ENCODE data around the gene KLHDC8A.

DNA sequence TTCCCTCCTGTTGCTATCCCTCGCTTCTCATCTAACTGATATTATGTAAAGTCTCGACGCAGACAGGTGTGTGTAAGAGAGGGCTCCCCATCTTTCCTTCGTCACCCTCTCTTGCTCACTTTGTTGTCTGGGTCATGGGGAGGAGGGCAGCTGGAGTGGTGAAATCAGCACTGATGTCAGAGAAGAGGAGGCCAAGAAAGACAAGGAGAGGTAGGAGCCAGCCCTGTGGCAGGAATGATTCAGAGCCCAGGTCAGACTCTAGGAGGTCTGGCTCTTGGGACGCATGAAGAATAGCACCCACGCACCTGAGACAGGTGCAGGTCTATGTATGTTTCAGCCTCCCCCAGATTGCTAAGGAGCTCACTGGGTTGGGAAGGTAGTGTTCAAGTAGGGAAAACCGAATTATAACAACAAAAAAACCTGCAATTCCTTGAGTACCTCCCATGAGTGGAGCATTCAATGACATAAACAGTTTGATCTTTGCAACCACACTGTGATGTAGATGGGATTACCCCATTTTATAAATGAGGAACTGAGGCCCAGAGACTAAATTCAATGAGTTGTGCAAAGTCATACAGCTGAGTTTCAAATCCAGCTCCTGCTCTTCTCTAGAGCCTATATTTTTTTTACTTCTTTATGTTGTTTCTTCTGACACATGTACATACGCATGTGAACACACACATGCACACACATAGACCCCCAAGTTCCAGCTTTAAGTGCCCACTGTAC is 45.6 kb downstream of the KLHDC8A start:
- TF ChIP-seq, protein P1, sequence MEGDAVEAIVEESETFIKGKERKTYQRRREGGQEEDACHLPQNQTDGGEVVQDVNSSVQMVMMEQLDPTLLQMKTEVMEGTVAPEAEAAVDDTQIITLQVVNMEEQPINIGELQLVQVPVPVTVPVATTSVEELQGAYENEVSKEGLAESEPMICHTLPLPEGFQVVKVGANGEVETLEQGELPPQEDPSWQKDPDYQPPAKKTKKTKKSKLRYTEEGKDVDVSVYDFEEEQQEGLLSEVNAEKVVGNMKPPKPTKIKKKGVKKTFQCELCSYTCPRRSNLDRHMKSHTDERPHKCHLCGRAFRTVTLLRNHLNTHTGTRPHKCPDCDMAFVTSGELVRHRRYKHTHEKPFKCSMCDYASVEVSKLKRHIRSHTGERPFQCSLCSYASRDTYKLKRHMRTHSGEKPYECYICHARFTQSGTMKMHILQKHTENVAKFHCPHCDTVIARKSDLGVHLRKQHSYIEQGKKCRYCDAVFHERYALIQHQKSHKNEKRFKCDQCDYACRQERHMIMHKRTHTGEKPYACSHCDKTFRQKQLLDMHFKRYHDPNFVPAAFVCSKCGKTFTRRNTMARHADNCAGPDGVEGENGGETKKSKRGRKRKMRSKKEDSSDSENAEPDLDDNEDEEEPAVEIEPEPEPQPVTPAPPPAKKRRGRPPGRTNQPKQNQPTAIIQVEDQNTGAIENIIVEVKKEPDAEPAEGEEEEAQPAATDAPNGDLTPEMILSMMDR (IDR thresholded peaks at IDR 0.05) = no peak
- no peak for TF ChIP-seq POLR2A (IDR thresholded peaks at IDR 0.05)
